HL-60 (cell line): ENCODE measurements around the gene GOLGA6L10.
A peak's percentile ranks its signal among the peaks of the same experiment; 100 is the strongest.
"Not testable (repeated sequence)": the region's sequence is repeated elsewhere in the genome, so short reads cannot be mapped to it uniquely, and the experiment has no call there.

Source experiments
- DNase-seq, 2 experiments: peaks; one replicate each; pipeline ENCODE4 v3.0.0-alpha.2; 2010 to 2020; ENCODE audit warnings: low read depth in 1 of 2, low spot score in 1 of 2
- H3K27ac ChIP-seq: fragments of 250-450 bp; sonication (Bioruptor Pico); replicated peaks from 2 replicates; pipeline ENCODE4 v1.5.1; 2020; ENCODE audit warnings: mild to moderate bottlenecking, moderate library complexity
- H3K27me3 ChIP-seq: fragments of 250-450 bp; sonication (Bioruptor Pico); 2 replicates; pipeline ENCODE4 v1.5.1; 2021; ENCODE audit warnings: mild to moderate bottlenecking, moderate library complexity; ENCODE audit not compliant: insufficient read depth, poor library complexity, severe bottlenecking
- H3K4me3 ChIP-seq: replicated peaks from 2 replicates; pipeline ENCODE4 v1.5.1; 2011; ENCODE audit warnings: mild to moderate bottlenecking, control low read depth, low read length; ENCODE audit not compliant: insufficient read depth

Gene GOLGA6L10

GRCh38 chr15:82347645-82348044, 1.6 kb downstream of the GOLGA6L10 start:
- not testable (repeated sequence) for H3K4me3 ChIP-seq, H3K27ac ChIP-seq, DNase-seq, H3K27me3 ChIP-seq

GRCh38 chr15:82345176-82345575, 4.1 kb downstream of the GOLGA6L10 start:
- not testable (repeated sequence) for H3K27me3 ChIP-seq, H3K4me3 ChIP-seq, H3K27ac ChIP-seq, DNase-seq

- not testable (repeated sequence) for H3K4me3 ChIP-seq, H3K27ac ChIP-seq, DNase-seq, H3K27me3 ChIP-seq
These were observed 4.9 kb downstream of the GOLGA6L10 start for GRCh38 chr15:82344421-82344820.

- H3K4me3 ChIP-seq, result not testable (repeated sequence)
These were observed 5.4 kb downstream of the GOLGA6L10 start for GRCh38 chr15:82343851-82344250.

GRCh38 chr15:82342632-82343374, 6.5 kb downstream of the GOLGA6L10 start:
- H3K27ac ChIP-seq, H3K27me3 ChIP-seq, H3K4me3 ChIP-seq: not testable (repeated sequence)
- DNase-seq, result peak in 1 of 2 experiments; percentile 5

More at GRCh38 chr15:82343851-82344250, 5.4 kb downstream of the GOLGA6L10 start:
- H3K27ac ChIP-seq, DNase-seq, H3K27me3 ChIP-seq: not testable (repeated sequence)

- not testable (repeated sequence) for DNase-seq, H3K4me3 ChIP-seq, H3K27ac ChIP-seq, H3K27me3 ChIP-seq
These were observed 10.7 kb downstream of the GOLGA6L10 start for GRCh38 chr15:82338573-82338972.

GRCh38 chr15:82338053-82338452, 11.2 kb downstream of the GOLGA6L10 start:
- DNase-seq, H3K27ac ChIP-seq, H3K27me3 ChIP-seq, H3K4me3 ChIP-seq: not testable (repeated sequence)

GRCh38 chr15:82337051-82337450, 12.2 kb downstream of the GOLGA6L10 start:
- not testable (repeated sequence) for H3K27me3 ChIP-seq, H3K4me3 ChIP-seq, DNase-seq, H3K27ac ChIP-seq

- H3K27ac ChIP-seq, H3K4me3 ChIP-seq, DNase-seq: not testable (repeated sequence)
These were observed 13.1 kb downstream of the GOLGA6L10 start for GRCh38 chr15:82336180-82336647.

GRCh38 chr15:82335006-82335405, 14.3 kb downstream of the GOLGA6L10 start:
- not testable (repeated sequence) for DNase-seq, H3K27ac ChIP-seq, H3K27me3 ChIP-seq, H3K4me3 ChIP-seq

More at GRCh38 chr15:82336180-82336647, 13.1 kb downstream of the GOLGA6L10 start:
- H3K27me3 ChIP-seq, result not testable (repeated sequence)

GRCh38 chr15:82334554-82334932, 14.7 kb downstream of the GOLGA6L10 start:
- H3K4me3 ChIP-seq, H3K27ac ChIP-seq, DNase-seq, H3K27me3 ChIP-seq: not testable (repeated sequence)

GRCh38 chr15:82333603-82334553, 15.4 kb downstream of the GOLGA6L10 start:
- not testable (repeated sequence) for H3K27ac ChIP-seq, DNase-seq, H3K27me3 ChIP-seq, H3K4me3 ChIP-seq

GRCh38 chr15:82332711-82333602, 16.3 kb downstream of the GOLGA6L10 start:
- not testable (repeated sequence) for H3K27ac ChIP-seq, DNase-seq, H3K4me3 ChIP-seq, H3K27me3 ChIP-seq
